Prostate gland (tissue), 2 donors: ENCODE data around the gene SLC9A7. TPM values are rescaled to one million over a fixed set of nuclear protein-coding genes. Genes with fewer than 3 reads are reported as not detected.
A peak's percentile ranks its signal among the peaks of the same experiment; 100 is the strongest.

ENCODE experiments used
- DNase-seq: peaks from one replicate; pipeline ENCODE4 v3.0.0-alpha.2; 2019; ENCODE audit warnings: low spot score
- H3K27ac ChIP-seq, 2 donors: fragments of 200-600 bp; sonication (generic); 2 replicates each; pipeline ENCODE4 v1.5.1; 2017 to 2019
- H3K27me3 ChIP-seq: fragments of 200-600 bp; sonication (generic); replicated peaks from 2 replicates; pipeline ENCODE4 v1.5.1; 2019; ENCODE audit not compliant: insufficient read depth
- H3K36me3 ChIP-seq, 2 donors: fragments of 200-600 bp; sonication (generic); 1 replicate in 1 of 2; 2 replicates in 1 of 2; pipeline versions ENCODE4 v1.5.1 to v1.8.1; 2017 to 2019
- H3K4me1 ChIP-seq: fragments of 200-600 bp; sonication (generic); replicated peaks from 2 replicates; pipeline ENCODE4 v1.5.1; 2019
- H3K4me3 ChIP-seq, 2 donors: fragments of 200-600 bp; sonication (generic); 2 replicates each; pipeline ENCODE4 v1.5.1; 2017 to 2019
- H3K9me3 ChIP-seq: fragments of 200-600 bp; sonication (generic); 2 replicates; pipeline ENCODE4 v1.5.1; 2017
- CTCF ChIP-seq, 4 experiments: fragments of 200-600 bp in 2 of 4; fragments of 450-650 bp in 2 of 4; sonication (generic) in 2 of 4; IDR thresholded peaks; 1 replicate in 3 of 4; 2 replicates in 1 of 4; pipeline ENCODE4 v1.5.1; 2016 to 2019; ENCODE audit warnings: antibody characterized with exemption in 4 of 4, mild to moderate bottlenecking in 2 of 4, moderate library complexity in 2 of 4
- POLR2A ChIP-seq: fragments of 450-650 bp; IDR thresholded peaks from one replicate; pipeline ENCODE4 v1.6.1; 2016; ENCODE audit warnings: antibody characterized with exemption, mild to moderate bottlenecking
- POLR2AphosphoS5 ChIP-seq: sonication (generic); formaldehyde crosslinking; IDR thresholded peaks from one replicate; pipeline ENCODE4 v1.6.1; 2017; ENCODE audit warnings: antibody characterized with exemption
- WGBS: methylation state at CpG from one replicate; pipeline ENCODE4 v1.1.5; 2018; 5-methylcytosine and 5-hydroxymethylcytosine counted together
- intact Hi-C: fragments of 100-400 bp; cut with DNase I; formaldehyde crosslinking; loops from one replicate; pipeline ENCODE4 v1.14.2; 2022
- total RNA-seq, 2 donors: library from RNA; depleted of rRNA; stranded (reverse); fragments of >200 nt; gene quantifications; one replicate each; pipeline ENCODE4 v1.1.0, GENCODE V29; 2016

The SLC9A7 gene
- total RNA-seq, 2 donors from 2014 or later = 16.5 to 36.5 TPM

DNA sequence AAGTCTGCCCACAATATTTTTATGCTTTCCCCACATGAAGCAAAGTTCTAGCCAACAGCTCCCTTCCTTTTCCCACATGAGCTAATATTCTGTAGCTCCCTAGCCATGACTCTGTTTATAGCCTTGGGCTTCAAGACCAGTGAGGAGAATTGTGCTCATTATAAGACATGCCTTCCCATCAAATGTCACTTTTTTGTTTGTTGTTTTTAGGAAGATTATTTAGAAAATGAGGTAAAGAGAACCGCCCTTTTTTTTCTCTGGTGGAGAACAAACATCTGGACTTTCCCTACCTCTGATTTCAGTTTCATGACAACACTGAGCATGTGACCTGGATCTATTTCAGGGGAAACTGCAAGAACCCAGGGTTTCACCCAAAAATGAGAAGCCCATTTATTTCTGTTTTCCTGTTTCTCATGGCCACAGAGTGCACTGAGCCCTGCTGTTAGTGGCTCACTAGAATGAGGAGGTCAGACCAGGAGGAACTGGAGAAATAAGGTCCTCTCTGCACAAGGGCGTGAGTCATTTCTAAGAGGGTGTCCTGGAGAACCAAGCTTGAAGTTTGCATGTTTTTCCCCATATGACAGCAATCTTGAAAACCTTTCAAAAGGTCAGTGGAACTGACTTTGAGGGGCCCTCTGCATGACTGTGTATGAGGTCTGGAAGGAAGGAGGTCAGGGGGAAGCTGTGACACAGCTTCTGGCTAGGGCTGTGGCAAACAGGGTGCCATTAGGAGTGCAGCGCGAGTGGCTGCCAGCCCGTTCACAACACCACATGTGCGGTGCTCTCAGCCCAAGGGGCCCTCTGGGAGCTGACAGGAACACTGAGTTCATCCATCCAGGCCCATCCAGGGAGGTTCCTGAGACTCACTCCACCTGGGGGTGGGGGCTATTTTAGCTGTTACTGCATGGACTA lies 130.2 kb downstream of the SLC9A7 start:
- no peaks in the 10 kb centered on the region for H3K4me1 ChIP-seq
- 45% methylated on average over 6 of the region's 6 CpGs for WGBS
- H3K4me3 ChIP-seq = no peak overlapping the region
- no peaks in the 10 kb centered on the region for H3K27me3 ChIP-seq
- intact Hi-C loops = no loop called here
- H3K9me3 ChIP-seq = no peaks in the 10 kb centered on the region
- no peak for DNase-seq
- no peaks in the 10 kb centered on the region for H3K36me3 ChIP-seq
- H3K27ac ChIP-seq = peak overlapping the region in 1 of 2 donors; percentile 27
- TF ChIP-seq POLR2A (no peak), POLR2AphosphoS5 (no peak), CTCF (IDR thresholded peaks at IDR 0.05) (no peak)

DNA sequence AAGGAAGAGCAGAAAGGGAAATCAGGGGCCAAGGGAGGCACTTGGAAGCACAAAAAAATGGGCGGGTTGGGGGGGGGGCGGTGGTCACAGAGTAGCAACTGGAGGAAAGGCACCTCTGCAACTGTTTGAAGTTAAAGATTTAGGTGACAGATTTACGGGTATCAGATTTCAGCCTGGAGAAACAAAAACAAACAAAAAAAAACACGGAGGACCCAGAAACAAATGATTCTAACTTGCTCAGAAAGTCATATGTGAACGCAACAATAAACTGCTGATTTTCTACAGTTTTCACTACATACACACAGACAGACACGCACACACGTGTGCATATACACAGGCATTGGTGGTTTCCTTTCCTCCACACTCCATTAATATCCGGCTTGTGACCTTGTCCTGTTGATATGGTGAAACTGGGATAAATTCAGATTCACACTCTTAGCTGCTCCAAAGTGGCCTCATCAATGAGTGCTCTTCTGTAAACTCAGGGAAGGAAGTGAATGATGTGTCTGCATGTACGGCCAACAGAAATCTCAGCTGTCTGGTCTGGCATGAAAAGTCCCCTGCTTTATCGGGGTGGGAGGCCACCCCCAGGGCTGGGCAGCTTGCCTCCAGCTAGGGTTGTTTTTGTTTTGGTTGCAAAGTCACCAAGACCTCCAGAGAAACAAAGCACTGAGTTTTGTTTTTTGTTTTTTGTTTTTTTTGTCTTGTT lies 131.1 kb downstream of the SLC9A7 start:
- WGBS = 21% methylated on average over 10 of the region's 10 CpGs
- Histone ChIP-seq H3K4me3 (no peak overlapping the region), H3K36me3 (no peaks in the 10 kb centered on the region), H3K27me3 (no peaks in the 10 kb centered on the region), H3K4me1 (no peaks in the 10 kb centered on the region), H3K9me3 (no peaks in the 10 kb centered on the region), H3K27ac (peak overlapping the region in 1 of 2 donors; percentile 27)
- TF ChIP-seq POLR2AphosphoS5 = no peak
- intact Hi-C loops = no loop called here
- no peak for DNase-seq

GRCh38 chrX:46627062-46627461 lies 131.9 kb downstream of the SLC9A7 start:
- no peak for DNase-seq
- Histone ChIP-seq H3K4me1 (no peaks in the 10 kb centered on the region), H3K4me3 (no peak overlapping the region), H3K36me3 (no peaks in the 10 kb centered on the region), H3K9me3 (no peaks in the 10 kb centered on the region), H3K27ac (no peak overlapping the region), H3K27me3 (no peaks in the 10 kb centered on the region)
- intact Hi-C loops = no loop called here
- whole genome bisulfite sequencing = 83% methylated on average over 4 of the region's 4 CpGs
- no peak for TF ChIP-seq POLR2A
- TF ChIP-seq CTCF (IDR thresholded peaks at IDR 0.05) = no peak
- no peak for TF ChIP-seq POLR2AphosphoS5

GRCh38 chrX:46626566-46626965 lies 132.4 kb downstream of the SLC9A7 start:
- intact Hi-C loops = no loop called here
- Histone ChIP-seq H3K4me3 (no peak overlapping the region), H3K36me3 (no peaks in the 10 kb centered on the region), H3K4me1 (no peaks in the 10 kb centered on the region), H3K9me3 (no peaks in the 10 kb centered on the region), H3K27ac (no peak overlapping the region), H3K27me3 (no peaks in the 10 kb centered on the region)
- TF ChIP-seq POLR2A = no peak
- TF ChIP-seq CTCF (IDR thresholded peaks at IDR 0.05) = no peak
- TF ChIP-seq POLR2AphosphoS5 = no peak
- WGBS = 74% methylated on average over 6 of the region's 7 CpGs
- DNase-seq = no peak

GRCh38 chrX:46624090-46624786 lies 134.7 kb downstream of the SLC9A7 start:
- 85% methylated on average over 6 of the region's 6 CpGs for WGBS
- Histone ChIP-seq H3K27ac (no peak overlapping the region), H3K4me1 (no peaks in the 10 kb centered on the region), H3K4me3 (no peak overlapping the region), H3K9me3 (no peaks in the 10 kb centered on the region), H3K27me3 (no peaks in the 10 kb centered on the region), H3K36me3 (no peaks in the 10 kb centered on the region)
- no peak for DNase-seq
- no peak for TF ChIP-seq POLR2A
- TF ChIP-seq POLR2AphosphoS5 = no peak
- no peak for TF ChIP-seq CTCF (IDR thresholded peaks at IDR 0.05)
- intact Hi-C loops = no loop called here
